ENCODE results near the gene SLC26A2. TPM values are rescaled to one million over a fixed set of nuclear protein-coding genes. Genes with fewer than 3 reads are reported as not detected.
A peak's percentile ranks its signal among the peaks of the same experiment; 100 is the strongest.

Gene SLC26A2
- total RNA-seq, 1 donor from 2014 or later = 11.0 TPM

DNA sequence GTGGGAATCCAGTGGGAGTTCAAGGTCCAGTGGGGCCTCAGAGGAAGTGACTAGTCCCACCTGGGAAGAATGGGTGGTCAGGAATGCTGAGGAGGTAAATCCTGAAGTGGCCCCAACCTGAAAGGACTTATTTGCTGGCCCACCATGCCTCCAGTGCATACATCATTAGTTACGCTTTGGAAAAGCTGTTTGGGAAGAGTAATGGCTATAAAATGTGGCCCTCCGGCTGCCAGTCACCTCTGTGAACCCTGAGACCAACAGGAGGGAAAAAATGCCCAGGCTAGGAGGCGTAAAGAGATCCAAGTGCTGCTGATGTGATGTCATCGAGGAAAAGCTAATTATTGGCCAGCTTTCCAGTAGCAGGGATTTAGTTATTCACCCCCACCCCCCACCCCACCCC, 2.7 kb upstream of the SLC26A2 start:
- Mint-ChIP-seq H3K27ac (no peak overlapping the region), H3K9me3 (no peaks in the 10 kb centered on the region), H3K4me1 (peaks cover 20% of the 10 kb centered on the region), H3K4me3 (no peak overlapping the region), H3K36me3 (ENCODE audit: low read depth) (peaks cover 4% of the 10 kb centered on the region), H3K27me3 (peaks cover 3% of the 10 kb centered on the region)
- POLR2A ChIA-PET = no interaction called here
- ATAC-seq (ENCODE audit: low read depth) (no peak), DNase-seq (no peak)
- TF ChIP-seq, protein P1, sequence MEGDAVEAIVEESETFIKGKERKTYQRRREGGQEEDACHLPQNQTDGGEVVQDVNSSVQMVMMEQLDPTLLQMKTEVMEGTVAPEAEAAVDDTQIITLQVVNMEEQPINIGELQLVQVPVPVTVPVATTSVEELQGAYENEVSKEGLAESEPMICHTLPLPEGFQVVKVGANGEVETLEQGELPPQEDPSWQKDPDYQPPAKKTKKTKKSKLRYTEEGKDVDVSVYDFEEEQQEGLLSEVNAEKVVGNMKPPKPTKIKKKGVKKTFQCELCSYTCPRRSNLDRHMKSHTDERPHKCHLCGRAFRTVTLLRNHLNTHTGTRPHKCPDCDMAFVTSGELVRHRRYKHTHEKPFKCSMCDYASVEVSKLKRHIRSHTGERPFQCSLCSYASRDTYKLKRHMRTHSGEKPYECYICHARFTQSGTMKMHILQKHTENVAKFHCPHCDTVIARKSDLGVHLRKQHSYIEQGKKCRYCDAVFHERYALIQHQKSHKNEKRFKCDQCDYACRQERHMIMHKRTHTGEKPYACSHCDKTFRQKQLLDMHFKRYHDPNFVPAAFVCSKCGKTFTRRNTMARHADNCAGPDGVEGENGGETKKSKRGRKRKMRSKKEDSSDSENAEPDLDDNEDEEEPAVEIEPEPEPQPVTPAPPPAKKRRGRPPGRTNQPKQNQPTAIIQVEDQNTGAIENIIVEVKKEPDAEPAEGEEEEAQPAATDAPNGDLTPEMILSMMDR (IDR thresholded peaks at IDR 0.05) = no peak
- intact Hi-C loops (cut with micrococcal nuclease) = loop anchor here (10.0 kb wide), 1 partner anchor 1133 kb away; the partner anchor contains the start of gene ADRB2
- CTCF ChIA-PET = interaction anchor here (1.1 to 1.5 kb wide), 2 partner anchors 14 to 42 kb away, joined by 3 read pairs; partner anchors contain the start of gene TIGD6

DNA sequence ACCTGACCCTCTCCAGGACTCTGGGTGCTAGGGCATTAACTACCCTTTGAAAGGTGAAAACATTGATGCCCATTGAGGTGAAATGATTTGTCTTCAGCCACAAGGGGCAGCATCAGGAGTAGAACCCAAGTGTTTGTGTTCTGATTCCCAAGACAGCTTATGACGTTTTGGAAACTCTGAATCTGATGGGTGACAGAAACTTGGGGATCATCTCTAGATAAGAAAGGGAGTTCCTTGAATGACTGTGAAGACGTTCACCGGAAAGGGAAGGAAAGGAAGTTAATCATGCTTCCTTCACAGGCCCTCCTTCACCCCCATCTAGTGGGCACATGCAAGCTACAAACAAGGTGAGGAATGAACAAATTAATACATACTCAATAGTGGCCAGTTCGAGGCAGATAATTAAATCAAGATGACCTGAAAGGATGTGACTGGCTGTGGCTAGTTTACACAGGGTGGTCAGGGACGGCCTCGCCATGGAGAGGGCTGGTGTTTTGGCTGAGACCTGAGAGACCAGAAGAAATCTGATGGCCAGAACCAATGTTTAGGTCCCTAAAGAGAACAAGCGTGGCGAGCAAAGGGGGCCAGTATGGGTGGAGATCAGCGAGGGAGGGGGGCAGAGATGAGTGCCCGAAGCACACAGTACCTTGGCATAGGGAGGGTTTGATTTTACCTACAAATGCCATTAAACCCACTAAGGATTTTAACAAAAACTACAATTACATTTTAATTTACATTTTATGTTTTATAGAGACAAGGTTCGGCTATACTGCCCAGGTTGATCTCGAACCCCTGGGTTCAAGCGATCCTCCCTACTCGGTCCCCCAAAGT, 937 bp upstream of the SLC26A2 start:
- peak; percentile 5 for ATAC-seq (ENCODE audit: low read depth)
- Mint-ChIP-seq H3K27me3 (peaks cover 3% of the 10 kb centered on the region), H3K4me3 (peak overlapping the region; percentile 98), H3K9me3 (no peaks in the 10 kb centered on the region), H3K27ac (peak overlapping the region; percentile 98), H3K36me3 (ENCODE audit: low read depth) (peaks cover 4% of the 10 kb centered on the region), H3K4me1 (peaks cover 20% of the 10 kb centered on the region)
- intact Hi-C loops (cut with micrococcal nuclease) = loop anchor here (1.0 to 10.0 kb wide), 8 partner anchors 31 to 1575 kb away; partner anchors contain the start of genes ADRB2, CSNK1A1, FBXO38 and HMGXB3
- TF ChIP-seq, protein P1 (IDR thresholded peaks at IDR 0.05) = no peak
- peak; percentile 18 for DNase-seq
- ChIA-PET POLR2A (interaction anchor here (0.5 to 4.6 kb wide), 14 partner anchors 8 to 1293 kb away, joined by 3 to 39 read pairs (median 3); partner anchors contain the start of genes CSNK1A1, GM2A, HMGXB3 and PPARGC1B), CTCF (interaction anchor here (0.7 to 5.4 kb wide), 12 partner anchors 23 to 128 kb away, joined by 3 to 21 read pairs (median 3); no protein-coding TSS in a partner anchor)

DNA sequence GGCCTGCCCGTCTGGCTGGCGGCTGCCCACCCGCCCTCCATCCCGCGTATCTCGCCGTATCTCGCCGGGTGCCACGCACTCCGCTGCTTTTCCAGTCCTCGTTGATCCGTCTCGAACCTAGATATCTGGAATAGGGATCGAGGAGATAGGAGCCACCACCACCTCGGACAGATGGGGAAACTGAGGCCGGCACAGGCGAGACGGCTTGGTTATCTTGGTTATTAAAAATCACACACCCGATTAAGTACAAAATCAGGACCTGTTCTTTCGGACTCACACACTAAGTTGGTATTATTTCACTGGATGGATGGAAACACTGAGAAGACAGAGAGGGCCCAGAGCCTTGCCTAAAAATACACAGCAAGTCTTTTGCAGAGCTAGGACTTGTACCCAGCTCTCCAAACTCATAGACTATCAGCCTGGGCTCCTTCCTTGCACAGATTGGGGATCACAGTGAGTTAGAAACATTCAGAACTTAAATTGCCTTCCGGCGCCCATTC, 678 bp downstream of the SLC26A2 start:
- CTCF ChIA-PET = interaction anchor here (1.1 to 5.4 kb wide), 3 partner anchors 29 to 127 kb away, joined by 4 to 21 read pairs (median 7); no protein-coding TSS in a partner anchor
- intact Hi-C loops (cut with micrococcal nuclease) = loop anchor here (2.0 to 10.0 kb wide), 3 partner anchors 30 to 1576 kb away; partner anchors contain the start of genes FBXO38 and PCYOX1L
- ATAC-seq (ENCODE audit: low read depth) = no peak
- Mint-ChIP-seq H3K4me3 (peak overlapping the region; percentile 98), H3K27me3 (no peaks in the 10 kb centered on the region), H3K36me3 (ENCODE audit: low read depth) (peaks cover 4% of the 10 kb centered on the region), H3K9me3 (no peaks in the 10 kb centered on the region), H3K27ac (peak overlapping the region; percentile 19), H3K4me1 (peaks cover 20% of the 10 kb centered on the region)
- TF ChIP-seq, protein P1 (IDR thresholded peaks at IDR 0.05) = no peak
- POLR2A ChIA-PET = interaction anchor here (1.2 to 4.6 kb wide), 3 partner anchors 39 to 489 kb away, joined by 3 to 39 read pairs (median 7); partner anchors contain the start of genes HMGXB3 and TIGD6
- no peak for DNase-seq

DNA sequence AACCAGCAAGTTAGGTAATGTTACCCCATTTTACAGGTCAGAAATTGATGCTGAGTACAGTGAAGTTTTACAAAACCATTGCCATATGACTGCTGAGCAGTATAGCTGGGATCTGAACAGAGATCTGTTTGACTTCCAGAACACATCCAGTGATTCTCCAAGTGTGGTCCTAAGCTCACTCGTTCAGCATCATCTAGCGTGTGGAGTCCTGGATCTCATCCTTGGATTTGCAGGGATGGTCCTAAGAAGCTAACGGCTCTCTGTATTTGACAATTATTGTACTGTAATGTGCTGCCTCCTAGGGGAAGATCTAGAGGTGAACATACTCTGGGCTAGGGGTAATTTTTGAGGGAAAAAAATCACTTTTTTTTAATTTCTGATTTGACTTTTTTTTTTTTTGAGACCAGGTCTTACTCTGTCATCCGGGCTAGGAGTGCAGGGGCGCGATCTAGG, 1.4 kb downstream of the SLC26A2 start:
- POLR2A ChIA-PET = interaction anchor here (1.2 to 4.6 kb wide), 2 partner anchors 38 to 488 kb away, joined by 3 to 39 read pairs; partner anchors contain the start of genes HMGXB3 and TIGD6
- ATAC-seq (ENCODE audit: low read depth) (no peak), DNase-seq (no peak)
- CTCF ChIA-PET = interaction anchor here (1.0 to 5.4 kb wide), 4 partner anchors 29 to 325 kb away, joined by 3 to 21 read pairs (median 5); no protein-coding TSS in a partner anchor
- H3K27ac Mint-ChIP-seq = no peak overlapping the region
- H3K27me3 Mint-ChIP-seq = no peaks in the 10 kb centered on the region
- H3K4me3 Mint-ChIP-seq = peak overlapping the region; percentile 98
- TF ChIP-seq, protein P1 (IDR thresholded peaks at IDR 0.05) = no peak
- H3K36me3 Mint-ChIP-seq (ENCODE audit: low read depth) = peaks cover 4% of the 10 kb centered on the region
- intact Hi-C loops (cut with micrococcal nuclease) = loop anchor here (2.0 to 10.0 kb wide), 3 partner anchors 29 to 1577 kb away; partner anchors contain the start of genes FBXO38 and PCYOX1L
- H3K9me3 Mint-ChIP-seq = no peaks in the 10 kb centered on the region
- H3K4me1 Mint-ChIP-seq = peaks cover 20% of the 10 kb centered on the region

Measured in activated B cell treated with CpG ODN at 0.5 μM for 24 hours (primary cell).